MCF 10A (cell line): ENCODE data around the gene HS2ST1. TPM values are rescaled to one million over a fixed set of nuclear protein-coding genes. Genes with fewer than 3 reads are reported as not detected.

Experiments used
- BruUV-seq: library from RNA; stranded (reverse); fragments of 400-500 nt; replicated peaks from 2 replicates; lab custom pipeline; 2021; lab: Mats Ljungman, UMichigan
- CTCF ChIA-PET: fragments of 300-600 bp; sonication (Branson Sonifier 250); formaldehyde crosslinking; extraction: SDS; loops from one replicate; lab custom pipeline; 2021; ENCODE audit warnings: antibody characterized with exemption, inconsistent platforms; lab: Yijun Ruan, JAX
- POLR2A ChIA-PET: fragments of 300-600, 350-650 bp; sonication (Branson Sonifier 250); formaldehyde crosslinking; extraction: SDS; loops from one replicate; lab custom pipeline; 2020; ENCODE audit warnings: antibody characterized with exemption, inconsistent platforms; lab: Yijun Ruan, JAX
- DNase-seq: peaks from one replicate; pipeline ENCODE4 v3.0.0-alpha.2; 2018; ENCODE audit not compliant: unreplicated experiment
- H3K27ac Mint-ChIP-seq: one replicate; pipeline ENCODE4 v1.8.0; 2022; ENCODE audit warnings: mild to moderate bottlenecking, low read depth, mixed read lengths; ENCODE audit not compliant: unreplicated experiment
- H3K27me3 Mint-ChIP-seq: one replicate; pipeline ENCODE4 v1.8.0; 2022; ENCODE audit warnings: mixed read lengths; ENCODE audit not compliant: insufficient read depth, unreplicated experiment
- H3K36me3 Mint-ChIP-seq: one replicate; pipeline ENCODE4 v1.8.0; 2022; ENCODE audit warnings: mild to moderate bottlenecking, moderate library complexity, mixed read lengths; ENCODE audit not compliant: insufficient read depth, unreplicated experiment
- H3K4me1 Mint-ChIP-seq: one replicate; pipeline ENCODE4 v1.8.0; 2022; ENCODE audit warnings: mixed read lengths; ENCODE audit not compliant: insufficient read depth, unreplicated experiment
- H3K4me3 Mint-ChIP-seq: one replicate; pipeline ENCODE4 v1.8.0; 2022; ENCODE audit warnings: mild to moderate bottlenecking, moderate library complexity, mixed read lengths; ENCODE audit not compliant: unreplicated experiment
- H3K9me3 Mint-ChIP-seq: one replicate; pipeline ENCODE4 v1.8.0; 2022; ENCODE audit warnings: mixed read lengths; ENCODE audit not compliant: unreplicated experiment
- intact Hi-C: fragments of 100-400 bp; cut with micrococcal nuclease; formaldehyde crosslinking; loops from 2 replicates; pipeline ENCODE4 v1.14.1; 2022
- total RNA-seq: library from RNA; stranded (reverse); gene quantifications from 2 replicates; pipeline ENCODE4 v1.2.3, GENCODE V29; 2022
- TF ChIP-seq, protein P1 (sequence below): fragments of 200-600 bp; IDR thresholded peaks from one replicate; pipeline ENCODE4 v1.8.0; 2022; ENCODE audit warnings: antibody characterized with exemption, mild to moderate bottlenecking; ENCODE audit not compliant: unreplicated experiment

The HS2ST1 gene
- total RNA-seq, 1 experiment from 2014 or later, result 20.4 TPM

DNA sequence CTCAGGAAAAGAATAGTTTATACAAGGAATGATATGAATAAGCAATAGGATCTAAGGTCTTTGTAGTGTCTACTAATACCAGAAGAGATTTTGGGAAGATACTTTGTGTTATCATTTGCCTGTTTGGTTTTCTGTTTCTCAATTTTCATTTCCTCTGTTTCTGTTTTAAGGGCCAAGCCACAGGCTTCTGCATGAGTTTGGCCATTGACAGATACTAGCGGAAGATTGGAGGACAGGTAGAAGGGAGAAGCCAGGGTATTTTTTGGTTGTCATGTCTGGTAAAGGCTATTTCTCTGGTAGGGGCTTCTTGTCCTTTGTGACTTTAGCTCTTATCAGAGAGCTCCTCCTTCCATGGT, 51.4 kb downstream of the HS2ST1 start:
- no peaks in the 10 kb centered on the region for H3K4me1 Mint-ChIP-seq
- H3K27me3 Mint-ChIP-seq, result no peaks in the 10 kb centered on the region
- no peaks in the 10 kb centered on the region for H3K36me3 Mint-ChIP-seq
- TF ChIP-seq, protein P1, sequence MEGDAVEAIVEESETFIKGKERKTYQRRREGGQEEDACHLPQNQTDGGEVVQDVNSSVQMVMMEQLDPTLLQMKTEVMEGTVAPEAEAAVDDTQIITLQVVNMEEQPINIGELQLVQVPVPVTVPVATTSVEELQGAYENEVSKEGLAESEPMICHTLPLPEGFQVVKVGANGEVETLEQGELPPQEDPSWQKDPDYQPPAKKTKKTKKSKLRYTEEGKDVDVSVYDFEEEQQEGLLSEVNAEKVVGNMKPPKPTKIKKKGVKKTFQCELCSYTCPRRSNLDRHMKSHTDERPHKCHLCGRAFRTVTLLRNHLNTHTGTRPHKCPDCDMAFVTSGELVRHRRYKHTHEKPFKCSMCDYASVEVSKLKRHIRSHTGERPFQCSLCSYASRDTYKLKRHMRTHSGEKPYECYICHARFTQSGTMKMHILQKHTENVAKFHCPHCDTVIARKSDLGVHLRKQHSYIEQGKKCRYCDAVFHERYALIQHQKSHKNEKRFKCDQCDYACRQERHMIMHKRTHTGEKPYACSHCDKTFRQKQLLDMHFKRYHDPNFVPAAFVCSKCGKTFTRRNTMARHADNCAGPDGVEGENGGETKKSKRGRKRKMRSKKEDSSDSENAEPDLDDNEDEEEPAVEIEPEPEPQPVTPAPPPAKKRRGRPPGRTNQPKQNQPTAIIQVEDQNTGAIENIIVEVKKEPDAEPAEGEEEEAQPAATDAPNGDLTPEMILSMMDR, result no peak
- H3K27ac Mint-ChIP-seq, result no peak overlapping the region
- ChIA-PET POLR2A (interaction anchor here (0.7 to 2.0 kb wide), 3 partner anchors 52 to 132 kb away, joined by 3 to 7 read pairs (median 6); partner anchors contain the start of genes HS2ST1 and SELENOF), CTCF (interaction anchor here (0.5 to 3.8 kb wide), 18 partner anchors 9 to 261 kb away, joined by 3 to 39 read pairs (median 3); partner anchors contain the start of gene SH3GLB1)
- H3K9me3 Mint-ChIP-seq, result no peaks in the 10 kb centered on the region
- intact Hi-C loops, result loop anchor here (1.0 to 10.0 kb wide), 5 partner anchors 119 to 464 kb away; partner anchors contain the start of gene SH3GLB1
- no TSS peak for BruUV-seq
- DNase-seq, result no peak
- H3K4me3 Mint-ChIP-seq, result no peak overlapping the region

DNA sequence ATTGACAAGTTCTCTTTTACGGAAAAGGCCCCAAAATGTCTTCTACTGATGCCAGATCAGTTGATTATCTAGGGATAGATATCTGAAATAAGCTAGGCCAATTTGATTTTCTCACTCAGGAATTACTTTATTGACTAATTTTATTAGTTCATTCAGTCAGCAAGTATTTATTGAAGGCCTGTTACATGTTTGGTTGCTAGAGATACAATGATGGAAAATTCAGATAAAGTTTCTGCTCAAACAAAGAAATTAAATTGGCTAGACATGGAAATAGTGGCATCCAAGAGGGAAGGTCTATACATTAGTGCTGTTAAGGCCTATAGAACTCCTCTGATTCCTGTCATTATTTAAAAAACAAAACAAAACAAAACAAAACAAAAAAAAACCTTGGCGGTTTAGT, 56.5 kb downstream of the HS2ST1 start:
- no peaks in the 10 kb centered on the region for H3K27me3 Mint-ChIP-seq
- no peaks in the 10 kb centered on the region for H3K36me3 Mint-ChIP-seq
- H3K4me3 Mint-ChIP-seq, result no peak overlapping the region
- ChIA-PET CTCF (interaction anchor here (0.6 to 0.7 kb wide), 2 partner anchors 26 to 74 kb away, joined by 3 read pairs; no protein-coding TSS in a partner anchor), POLR2A (interaction anchor here (0.6 to 1.5 kb wide), 4 partner anchors 69 to 359 kb away, joined by 3 to 4 read pairs (median 3); partner anchors contain the start of gene SH3GLB1)
- TF ChIP-seq, protein P1, result no peak
- intact Hi-C loops, result no loop called here
- no peak overlapping the region for H3K27ac Mint-ChIP-seq
- no peaks in the 10 kb centered on the region for H3K9me3 Mint-ChIP-seq
- BruUV-seq, result no TSS peak
- peaks cover 13% of the 10 kb centered on the region for H3K4me1 Mint-ChIP-seq
- DNase-seq, result no peak

DNA sequence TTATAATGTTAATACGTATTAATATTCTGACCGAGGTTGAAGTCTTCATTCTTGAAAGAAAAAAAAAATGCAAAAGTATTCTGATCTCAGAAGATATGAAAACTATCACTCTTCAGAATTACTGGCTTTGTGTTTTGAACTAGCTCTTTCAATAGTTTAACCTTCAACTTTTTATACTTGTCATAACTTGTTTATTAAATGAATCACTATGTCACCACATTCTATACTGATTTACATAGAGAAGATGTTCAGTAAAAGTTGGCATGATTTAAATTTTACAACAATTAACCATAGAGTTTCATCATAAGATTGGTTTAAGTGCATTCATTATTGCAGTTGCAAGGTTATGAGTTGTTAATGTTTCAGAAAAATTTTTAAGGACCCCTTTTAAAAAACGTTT, 57.3 kb downstream of the HS2ST1 start:
- intact Hi-C loops, result no loop called here
- no TSS peak for BruUV-seq
- TF ChIP-seq, protein P1, result no peak
- Mint-ChIP-seq H3K4me1 (peaks cover 13% of the 10 kb centered on the region), H3K9me3 (no peaks in the 10 kb centered on the region), H3K4me3 (peak overlapping the region; percentile 45), H3K36me3 (no peaks in the 10 kb centered on the region), H3K27ac (no peak overlapping the region), H3K27me3 (no peaks in the 10 kb centered on the region)
- DNase-seq, result peak; percentile 30
- ChIA-PET POLR2A (interaction anchor here (0.6 to 1.5 kb wide), 4 partner anchors 70 to 358 kb away, joined by 3 to 4 read pairs (median 3); partner anchors contain the start of gene SH3GLB1), CTCF (interaction anchor here (0.6 kb wide), 3 partner anchors 17 to 125 kb away, joined by 3 to 4 read pairs (median 4); no protein-coding TSS in a partner anchor)

DNA sequence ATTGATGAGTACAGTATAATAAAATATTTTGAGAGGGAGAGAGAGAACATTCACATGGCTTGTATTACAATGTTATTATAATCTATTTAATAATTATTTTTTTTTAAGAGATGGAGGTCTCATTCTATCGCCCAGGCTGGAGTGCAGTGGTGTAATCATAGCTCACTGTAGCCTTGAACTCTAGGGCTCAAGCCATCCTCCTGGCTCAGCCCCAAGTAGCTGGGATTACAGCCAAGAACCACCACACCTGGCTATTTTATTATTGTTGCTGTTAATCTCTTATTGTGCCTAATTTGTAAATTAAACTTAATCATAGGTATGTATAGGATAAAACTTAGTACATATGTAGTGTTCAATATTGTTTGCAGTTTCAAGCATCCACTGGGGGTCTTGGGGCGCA, 57.8 kb downstream of the HS2ST1 start:
- BruUV-seq, result TSS peak; percentile 98
- no peak overlapping the region for H3K27ac Mint-ChIP-seq
- ChIA-PET CTCF (interaction anchor here (0.6 kb wide), 1 partner anchor 124 kb away, joined by 4 read pairs; no protein-coding TSS in a partner anchor), POLR2A (interaction anchor here (0.6 to 1.5 kb wide), 2 partner anchors 248 to 268 kb away, joined by 3 to 4 read pairs; partner anchors contain the start of gene SH3GLB1)
- peak overlapping the region; percentile 45 for H3K4me3 Mint-ChIP-seq
- intact Hi-C loops, result no loop called here
- H3K4me1 Mint-ChIP-seq, result peaks cover 13% of the 10 kb centered on the region
- H3K9me3 Mint-ChIP-seq, result no peaks in the 10 kb centered on the region
- H3K36me3 Mint-ChIP-seq, result no peaks in the 10 kb centered on the region
- peak; percentile 70 for DNase-seq
- H3K27me3 Mint-ChIP-seq, result no peaks in the 10 kb centered on the region
- TF ChIP-seq, protein P1, result no peak
